ENCODE measurements around the gene MCF2L.
"Not testable (repeated sequence)": the region's sequence is repeated elsewhere in the genome, so short reads cannot be mapped to it uniquely, and the experiment has no call there.

Gene MCF2L

DNA sequence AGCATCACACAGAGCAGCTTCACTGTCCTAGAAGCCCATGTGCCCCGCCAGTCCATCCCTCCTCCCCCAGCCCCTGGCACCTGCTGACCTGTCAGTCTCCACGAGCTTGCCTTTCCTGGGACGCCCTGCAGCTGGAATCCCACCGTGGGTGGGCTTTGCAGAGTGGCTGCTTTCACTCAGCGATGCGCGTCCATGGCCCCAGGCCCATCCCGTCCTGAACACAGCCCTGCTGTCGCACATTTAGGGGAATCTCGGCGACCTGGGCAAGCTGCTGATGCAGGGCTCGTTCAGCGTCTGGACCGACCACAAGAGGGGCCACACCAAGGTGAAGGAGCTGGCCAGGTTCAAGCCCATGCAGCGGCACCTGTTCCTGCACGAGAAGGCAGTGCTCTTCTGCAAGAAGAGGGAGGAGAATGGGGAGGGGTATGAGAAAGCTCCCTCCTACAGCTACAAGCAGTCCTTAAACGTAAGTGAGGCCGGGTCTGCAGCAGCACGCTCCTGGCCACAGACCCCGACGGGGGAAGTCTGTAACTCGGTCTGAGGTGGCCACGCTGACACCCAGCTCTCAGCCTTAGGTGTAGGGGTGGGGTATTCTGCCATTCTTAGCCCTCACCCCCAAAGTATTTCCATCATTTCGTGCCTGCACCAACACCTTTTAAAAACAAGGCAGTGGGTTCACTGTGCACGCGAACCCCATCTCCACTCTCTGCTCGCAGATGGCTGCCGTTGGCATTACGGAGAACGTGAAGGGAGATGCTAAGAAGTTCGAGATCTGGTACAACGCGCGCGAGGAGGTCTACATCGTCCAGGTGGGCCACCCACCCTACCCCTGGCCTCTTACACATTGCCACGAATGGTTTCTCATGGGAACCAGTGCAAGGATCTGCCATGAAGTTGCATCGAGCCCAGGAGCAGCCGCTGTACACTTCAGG lies 118.2 kb downstream of the MCF2L start:
- DNase-seq: no peak

DNA sequence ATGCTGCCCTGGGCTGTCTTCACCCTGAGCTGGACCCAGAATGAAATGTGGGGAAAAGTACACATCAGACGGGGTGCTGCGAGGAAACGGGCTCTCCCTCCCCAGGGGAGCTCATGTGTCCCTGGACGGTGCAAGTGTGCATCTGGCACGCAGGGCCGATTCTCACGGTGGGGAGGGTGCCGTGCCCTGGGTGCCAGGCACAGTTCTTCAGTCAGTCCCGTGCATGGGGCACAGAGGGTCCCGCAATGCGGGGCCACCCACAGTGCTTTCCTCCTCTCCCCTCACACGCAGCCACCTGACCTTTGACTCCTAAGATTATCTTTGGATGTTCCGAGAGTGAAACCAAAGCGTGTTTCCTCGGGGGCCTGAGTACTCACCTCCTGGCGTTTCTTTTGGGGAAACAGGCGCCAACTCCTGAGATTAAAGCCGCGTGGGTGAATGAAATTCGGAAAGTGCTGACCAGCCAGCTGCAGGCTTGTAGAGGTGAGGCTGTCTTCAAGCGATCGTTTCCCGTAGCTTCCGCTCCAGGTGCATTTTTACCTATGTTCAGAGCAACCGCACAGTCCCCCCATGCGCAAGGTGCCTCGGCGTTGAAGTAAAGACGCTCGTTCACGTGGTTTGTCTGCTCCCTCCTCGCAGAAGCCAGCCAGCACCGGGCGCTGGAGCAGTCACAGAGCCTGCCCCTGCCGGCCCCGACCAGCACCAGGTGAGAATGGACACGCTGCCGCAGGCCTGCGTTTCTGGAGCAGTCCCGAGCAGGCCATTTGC lies 119.1 kb downstream of the MCF2L start:
- no peak for DNase-seq

DNA sequence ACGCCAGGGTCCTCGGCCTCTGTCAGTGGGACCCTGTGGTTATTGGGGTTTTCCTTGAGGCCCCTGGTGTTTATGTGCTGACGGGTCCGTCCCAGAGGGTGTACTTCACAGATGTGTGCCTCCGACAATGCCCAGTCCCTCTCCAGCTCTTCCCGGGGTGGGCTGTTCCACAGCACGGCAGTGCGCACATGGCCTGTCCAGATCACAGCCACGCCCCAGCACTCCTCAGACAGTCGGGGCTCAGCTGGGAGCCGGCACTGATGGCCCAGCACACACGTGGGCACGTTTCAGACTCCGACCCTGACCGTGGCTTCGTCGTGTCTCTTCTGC lies 119.6 kb downstream of the MCF2L start:
- no peak for DNase-seq

DNA sequence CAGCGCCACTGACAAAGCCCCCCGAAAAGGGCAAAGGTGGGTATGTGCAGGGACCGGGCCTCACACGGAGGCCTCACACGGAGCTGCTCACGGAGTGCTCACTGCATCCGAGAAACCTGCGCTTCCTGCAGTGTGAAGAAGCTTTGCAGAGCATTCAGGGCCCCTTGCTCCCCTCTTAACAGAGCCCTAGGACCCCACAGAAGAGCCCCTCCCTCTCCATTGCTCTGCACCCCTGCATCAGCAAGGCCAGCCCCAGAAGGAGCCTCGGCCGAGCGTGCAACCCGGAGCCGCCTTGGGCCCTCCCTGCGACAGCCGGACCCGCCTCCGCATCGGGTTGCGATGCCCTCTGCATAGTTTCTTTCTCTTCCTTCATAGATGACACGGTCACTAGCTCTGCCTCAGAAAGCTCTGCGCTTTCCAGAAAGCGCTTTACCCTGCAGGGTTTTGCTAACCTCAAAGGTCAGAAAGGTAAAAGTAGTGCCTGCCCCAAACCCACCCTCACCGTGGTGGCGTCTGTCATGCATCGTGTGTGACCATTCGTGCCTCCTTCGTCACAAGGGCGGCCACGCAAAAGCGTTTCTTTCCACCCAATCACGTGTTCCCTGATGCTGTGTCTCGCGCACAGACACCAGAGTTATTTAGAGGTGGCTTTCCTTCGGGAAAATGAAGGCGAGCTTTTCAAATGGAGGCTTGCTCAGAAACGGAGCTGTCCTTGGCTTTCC lies 120.8 kb downstream of the MCF2L start:
- no peak for DNase-seq

DNA sequence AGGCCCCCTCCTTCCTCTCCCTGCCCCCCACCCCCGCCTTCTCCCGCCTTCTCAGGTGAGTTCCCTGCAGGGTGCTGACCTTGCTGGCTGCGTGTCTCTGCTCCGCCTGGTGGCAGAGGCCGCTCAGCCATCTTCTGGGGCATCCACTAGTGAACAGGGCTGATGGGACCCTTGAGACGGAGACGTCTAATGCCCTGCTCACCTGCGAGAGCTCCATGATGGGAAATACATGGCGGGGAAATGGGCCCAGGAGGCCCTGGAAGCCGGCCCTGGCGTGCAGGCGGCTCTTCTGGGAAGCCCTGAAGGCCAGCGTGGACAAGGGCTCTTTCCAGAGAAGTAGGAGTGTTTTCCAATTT lies 121.4 kb downstream of the MCF2L start:
- DNase-seq: no peak

DNA sequence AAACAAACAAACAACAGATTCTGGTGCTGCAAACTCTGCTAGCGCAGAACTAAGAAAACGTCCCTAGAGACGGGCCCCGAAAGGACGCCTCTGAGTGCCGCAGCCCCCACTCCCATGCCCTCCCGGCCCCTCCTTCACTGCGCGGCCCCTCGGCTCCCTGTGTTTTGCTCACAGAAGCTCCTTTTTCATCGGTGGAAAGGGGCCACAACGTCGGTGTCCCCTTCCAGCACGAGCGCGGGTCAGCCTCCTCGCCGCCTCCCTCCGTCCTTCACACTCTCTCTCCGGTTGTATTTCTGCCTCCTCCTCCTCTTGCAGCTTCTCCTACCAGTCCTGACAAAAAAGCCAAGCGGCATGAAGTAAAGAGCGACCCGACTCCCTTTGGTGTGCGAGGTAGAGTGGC lies 121.8 kb downstream of the MCF2L start:
- DNase-seq: no peak

DNA sequence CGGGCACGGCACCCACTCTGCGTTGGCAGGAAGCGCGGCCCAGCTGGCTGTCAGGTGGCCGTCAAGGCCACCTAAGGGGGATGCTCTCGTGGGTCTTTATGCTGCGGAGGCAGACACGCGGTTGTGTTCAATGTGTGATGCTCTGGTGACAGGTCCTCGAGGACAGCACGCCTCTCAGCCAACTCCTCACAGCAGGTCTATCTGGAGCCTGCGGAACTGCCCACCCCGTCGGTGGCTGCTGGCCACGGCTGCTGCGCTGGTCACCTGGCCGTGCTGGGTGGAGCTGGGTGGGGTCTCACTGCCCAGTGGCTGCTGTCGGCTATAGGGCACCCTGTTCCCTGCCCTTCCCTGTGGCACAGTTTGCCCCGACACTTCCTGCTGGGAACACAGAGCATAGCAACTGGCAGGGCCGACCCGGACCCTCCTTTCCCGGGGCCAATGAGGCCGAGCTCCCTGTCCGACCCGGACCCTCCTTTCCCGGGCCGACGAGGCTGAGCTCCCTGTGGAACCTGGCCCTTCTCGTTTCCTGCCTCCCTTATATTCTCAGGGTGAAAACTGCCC lies 122.3 kb downstream of the MCF2L start:
- no peak for DNase-seq

DNA sequence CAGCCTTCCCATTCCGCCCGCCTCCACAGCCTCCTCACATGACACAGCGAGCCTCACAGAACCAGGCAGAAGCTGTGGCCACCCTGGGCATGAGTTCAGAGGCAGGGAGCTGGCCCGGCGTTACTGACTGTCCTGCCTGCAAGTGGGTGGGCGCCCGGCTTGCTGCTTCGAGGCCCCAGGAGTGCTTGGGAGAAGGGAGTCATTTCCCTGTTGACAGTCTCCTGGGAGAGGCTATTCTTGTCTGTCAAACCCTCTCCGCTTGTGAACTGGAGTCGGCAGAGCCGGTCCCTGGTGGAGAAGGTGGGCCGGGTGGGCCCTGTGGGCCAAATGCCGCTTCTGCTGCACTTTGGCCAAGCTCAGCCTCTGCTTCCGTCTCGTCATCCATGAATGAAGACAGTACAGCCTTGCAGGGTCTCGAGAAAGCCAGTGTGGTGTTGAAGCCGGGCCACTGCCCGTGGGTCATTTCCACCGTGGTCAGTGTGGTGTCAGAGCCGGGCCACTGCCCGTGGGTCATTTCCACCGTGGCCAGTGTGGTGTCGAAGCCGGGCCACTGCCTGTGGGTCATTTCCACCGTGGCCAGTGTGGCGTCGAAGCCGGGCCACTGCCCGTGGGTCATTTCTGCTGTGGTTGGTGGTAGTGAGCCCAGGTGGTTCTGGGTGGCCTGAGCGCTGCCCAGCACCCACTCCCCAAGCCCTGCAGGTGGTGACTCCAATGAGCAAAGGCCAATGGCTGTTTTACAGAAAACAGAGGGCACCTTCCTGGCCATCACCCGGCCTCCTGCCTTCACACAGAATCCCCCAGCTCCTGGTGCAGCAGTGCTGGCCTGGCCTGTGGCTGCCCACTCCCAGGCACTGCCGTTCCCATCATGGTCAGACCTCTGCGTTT lies 123.1 kb downstream of the MCF2L start:
- no peak for DNase-seq

DNA sequence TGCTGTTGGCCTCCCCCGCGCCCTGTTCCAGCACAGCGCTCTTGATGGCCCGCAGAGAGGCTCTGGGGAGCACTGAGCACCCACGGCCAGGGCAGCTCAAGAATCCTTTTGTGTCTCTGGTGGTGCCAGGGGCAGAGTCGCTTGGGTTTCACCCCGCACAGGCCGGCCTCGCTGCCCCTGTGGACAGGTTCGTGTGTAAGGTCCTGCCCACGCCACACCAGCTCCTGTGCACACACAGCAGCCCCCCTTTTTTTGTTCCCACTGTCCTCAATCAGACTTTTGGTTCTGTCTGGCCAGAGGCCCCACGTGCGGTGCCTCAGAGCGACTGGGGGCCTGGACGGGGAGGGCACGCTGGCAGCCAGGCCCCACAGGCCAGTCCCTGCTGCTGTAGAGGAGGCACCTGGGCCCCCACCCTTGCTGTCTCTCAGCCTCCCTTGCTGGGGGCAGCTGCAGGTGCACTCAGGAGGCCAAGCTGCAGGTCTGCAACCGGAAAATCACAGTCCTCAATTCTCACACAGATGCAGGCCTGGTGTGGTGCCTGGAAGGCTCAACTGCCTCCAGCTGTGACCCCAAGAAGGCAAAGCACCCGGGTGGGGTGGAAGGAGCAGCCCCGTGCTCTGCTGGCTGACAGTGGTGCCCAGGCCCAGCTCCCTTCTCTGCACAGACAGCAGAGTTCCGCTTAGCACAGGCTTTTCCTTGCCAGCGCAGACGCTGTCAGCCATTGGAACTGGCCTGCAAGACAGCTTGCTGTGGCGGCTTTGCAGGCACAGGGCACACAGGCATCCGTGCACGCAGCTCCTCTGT lies 124.0 kb downstream of the MCF2L start:
- no peak for DNase-seq

DNA sequence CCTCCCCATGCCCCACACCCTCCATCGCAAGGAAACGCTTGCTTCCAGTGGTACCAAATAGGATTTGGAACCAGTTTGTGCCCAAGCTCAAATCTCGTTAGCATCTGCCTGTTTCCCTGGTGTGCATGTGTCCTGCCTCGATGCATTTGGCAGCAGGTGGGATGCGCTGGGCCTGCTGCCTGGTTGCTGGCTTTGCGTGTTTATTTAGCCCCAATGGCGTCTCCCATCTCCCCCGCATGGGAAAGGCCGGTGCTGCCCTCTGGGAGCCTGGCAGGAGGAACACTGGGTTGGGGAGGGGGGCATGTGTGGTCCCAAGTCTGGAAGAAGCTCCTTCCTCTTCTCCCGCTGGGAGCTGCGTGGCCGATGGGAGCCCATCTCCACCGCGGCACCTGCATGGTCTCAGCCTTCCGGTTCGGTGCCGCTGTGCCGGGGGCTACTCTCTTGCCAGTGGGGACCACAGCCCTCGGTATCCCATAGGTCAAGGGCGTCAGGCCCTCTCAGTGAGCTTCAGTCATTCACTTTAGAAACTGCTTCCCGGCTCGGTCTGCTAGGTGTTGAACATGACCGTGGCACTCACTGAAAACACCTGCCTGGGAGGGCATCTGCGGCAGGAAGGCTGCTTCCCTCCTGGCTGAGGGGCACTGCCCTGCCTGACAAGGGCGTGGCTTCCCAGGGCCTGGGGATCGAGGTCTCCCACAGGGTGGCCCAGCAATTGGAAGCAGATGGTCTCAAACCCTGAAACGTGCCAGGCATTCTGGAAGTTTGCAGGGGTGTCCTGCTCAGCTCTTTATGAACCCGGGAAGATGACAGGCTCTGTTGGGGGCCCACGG lies 124.8 kb downstream of the MCF2L start:
- no peak for DNase-seq

DNA sequence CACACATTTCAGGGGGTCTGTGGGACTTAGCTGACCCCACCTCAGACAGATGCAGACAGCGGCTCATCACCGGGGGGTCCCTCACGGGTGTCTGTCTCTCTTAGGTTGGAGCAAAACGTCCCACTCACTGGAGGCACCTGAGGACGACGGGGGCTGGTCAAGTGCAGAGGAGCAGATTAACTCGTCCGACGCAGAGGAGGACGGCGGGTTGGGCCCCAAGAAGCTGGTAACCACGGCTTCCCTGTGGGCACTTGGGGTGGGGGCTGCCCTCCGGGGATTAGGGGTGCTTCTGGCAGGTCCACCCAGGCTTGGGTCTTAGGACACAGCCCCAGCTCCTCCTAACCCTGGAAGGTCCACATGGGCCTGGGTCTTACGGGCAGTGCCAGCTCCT lies 125.4 kb downstream of the MCF2L start:
- DNase-seq: no peak

DNA sequence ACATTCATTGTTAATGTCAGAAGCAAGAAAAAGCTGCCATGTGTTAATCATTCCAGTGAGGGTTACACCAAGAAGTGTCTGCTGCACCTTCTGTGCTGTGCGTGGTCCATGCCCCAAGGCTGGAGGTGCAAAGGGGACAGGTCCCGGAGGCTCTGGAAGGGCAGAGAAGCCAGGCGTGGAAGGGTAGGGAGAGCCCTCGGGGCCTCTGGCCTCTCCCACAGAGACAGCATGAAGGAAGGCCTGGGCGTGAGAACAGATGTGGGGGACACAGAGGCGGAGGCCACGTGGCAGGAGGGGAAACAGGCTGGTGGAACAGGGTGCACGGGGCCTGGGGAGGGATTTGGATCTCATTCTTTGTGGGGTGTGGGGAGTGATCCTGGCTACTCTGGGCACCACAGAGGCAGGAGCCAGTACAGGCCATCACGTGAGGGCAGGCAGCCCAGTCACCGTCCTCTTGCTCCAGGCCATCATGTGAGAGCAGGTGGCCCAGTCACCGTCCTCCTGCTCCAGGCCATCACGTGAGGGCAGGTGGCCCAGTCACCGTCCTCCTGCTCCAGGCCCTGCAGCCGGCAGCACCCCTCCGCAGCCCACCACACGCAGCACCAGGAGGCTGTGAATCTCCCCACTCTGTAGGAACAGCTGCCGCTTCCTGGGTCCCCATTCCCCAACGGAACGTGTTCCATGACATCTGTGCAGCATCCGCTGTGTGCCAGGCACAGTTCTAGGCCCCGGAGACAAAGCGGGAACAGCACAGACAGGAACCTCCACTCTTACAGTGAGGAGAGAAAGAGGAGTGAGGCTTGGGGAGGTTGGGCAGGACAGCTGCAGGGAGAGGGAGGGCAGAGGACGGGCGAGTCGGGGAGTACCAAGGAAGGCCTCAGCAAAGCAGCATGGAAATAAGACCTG lies 126.4 kb downstream of the MCF2L start:
- no peak for DNase-seq

DNA sequence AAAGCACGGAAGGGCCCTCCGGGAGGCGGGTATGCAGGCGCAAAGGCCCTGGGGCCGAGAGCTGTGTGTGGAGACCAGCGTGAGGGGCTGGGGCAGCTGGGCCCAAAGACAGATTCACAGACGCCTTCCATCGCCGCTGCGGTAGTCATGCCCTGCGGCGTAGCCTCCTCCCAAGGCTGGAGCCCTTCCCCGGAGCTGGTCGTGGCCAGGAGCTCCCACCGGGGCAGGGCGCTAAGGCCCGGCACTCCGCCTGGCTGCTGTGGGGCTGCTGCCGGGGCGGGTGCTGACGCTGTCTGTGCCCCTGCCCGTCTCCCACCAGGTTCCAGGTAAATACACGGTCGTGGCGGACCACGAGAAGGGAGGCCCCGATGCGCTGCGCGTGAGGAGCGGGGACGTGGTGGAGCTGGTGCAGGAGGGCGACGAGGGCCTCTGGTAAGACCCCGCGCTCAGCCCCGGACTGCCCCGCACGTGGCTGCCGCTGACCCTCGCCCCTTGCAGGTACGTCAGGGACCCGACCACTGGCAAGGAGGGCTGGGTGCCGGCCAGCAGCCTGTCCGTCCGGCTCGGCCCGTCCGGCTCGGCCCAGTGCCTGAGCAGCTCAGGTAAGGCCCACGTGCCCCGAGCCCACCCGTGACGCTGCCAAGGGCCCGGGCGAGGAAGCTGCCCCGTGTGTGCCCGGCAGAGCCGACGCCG lies 127.2 kb downstream of the MCF2L start:
- no peak for DNase-seq

DNA sequence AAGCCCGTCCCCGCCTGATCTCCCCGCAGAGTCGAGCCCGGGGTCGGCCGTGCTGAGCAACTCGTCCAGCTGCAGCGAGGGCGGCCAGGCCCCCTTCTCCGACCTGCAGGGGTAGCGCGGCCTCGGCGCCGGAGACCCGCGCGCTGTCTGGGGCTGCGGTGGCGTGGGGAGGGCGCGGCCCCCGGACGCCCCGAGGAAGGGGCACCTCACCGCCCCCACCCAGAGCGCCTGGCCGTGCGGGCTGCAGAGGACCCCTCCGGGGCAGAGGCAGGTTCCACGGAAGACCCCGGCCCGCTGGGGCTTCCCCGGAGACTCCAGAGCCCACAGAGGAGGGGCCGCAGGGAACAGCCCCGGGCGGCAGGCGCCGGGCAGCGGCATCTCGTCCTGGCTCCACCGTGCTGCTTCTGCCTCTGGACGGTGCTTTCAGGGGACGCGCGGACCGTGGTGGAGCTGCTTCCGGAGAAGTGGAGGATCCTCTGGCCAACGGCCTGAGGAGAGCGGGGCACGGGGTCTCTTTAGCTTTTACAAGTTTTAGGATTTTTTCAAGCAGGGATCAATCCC lies 127.8 kb downstream of the MCF2L start:
- DNase-seq: no peak

DNA sequence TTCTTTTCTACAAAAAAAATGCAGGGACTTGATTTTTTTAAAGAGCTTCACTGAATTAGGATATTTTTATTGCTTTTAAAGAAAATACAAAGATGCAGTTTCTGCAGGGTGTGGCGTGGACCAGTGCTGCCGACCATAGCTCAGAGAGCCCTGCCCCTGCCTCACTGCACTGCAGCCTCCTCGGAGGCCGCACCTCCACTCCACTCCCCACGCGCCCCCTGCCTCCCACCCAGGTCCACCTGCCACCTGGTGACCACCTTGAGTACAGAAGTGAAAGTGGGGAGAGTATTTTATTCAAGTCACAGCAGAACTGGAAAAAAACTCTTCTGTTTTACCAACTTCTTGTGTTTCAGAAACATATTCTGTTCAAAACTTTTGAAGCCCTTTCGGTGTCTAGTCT lies 128.6 kb downstream of the MCF2L start:
- no peak for DNase-seq

DNA sequence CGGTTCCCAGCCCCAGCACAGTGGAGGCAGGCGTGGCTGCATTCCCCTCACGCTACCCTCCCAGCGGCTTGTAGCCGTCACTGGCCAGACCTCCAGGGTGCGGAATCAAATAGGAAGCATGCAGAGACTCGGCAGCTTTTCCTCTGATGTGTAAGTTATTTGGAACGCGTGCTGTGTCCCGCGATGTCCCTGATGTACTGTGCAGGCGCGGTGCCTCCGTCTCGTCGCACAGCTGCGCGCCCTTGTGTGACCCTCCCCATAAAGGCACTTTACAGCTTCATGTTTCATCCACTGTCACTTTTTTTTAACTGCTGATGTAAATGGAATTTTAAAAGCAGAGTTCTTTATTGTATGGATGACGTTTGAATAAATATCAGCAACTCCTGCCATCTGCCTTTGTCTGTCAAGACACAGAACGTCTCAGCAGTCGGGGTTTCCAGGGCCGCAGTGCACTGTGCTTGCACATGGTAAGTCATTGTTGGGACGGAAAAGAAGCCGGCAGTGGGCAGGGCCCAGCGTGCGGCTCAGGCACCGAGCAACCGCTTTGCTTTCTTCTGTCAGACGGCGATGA lies 129.2 kb downstream of the MCF2L start:
- DNase-seq: no peak

DNA sequence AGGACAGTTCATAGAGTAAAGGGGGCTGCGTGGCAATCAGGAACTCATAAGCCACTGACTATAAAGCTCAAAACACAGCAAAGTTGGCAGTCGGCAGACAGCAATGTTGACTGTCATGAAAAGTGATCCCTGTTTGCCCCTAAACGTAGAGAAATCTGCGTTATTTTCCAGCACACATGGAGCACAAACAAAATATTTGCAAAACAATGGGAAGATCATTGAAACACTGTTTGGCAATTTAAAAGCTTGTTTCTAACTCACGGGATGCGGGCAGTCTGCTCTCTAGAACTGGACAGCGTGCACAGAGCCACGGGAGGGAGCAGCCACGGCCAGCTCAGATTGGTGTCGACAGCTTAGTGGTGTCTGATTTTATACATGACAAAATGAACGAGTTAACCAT lies 130.1 kb downstream of the MCF2L start:
- DNase-seq: no peak

DNA sequence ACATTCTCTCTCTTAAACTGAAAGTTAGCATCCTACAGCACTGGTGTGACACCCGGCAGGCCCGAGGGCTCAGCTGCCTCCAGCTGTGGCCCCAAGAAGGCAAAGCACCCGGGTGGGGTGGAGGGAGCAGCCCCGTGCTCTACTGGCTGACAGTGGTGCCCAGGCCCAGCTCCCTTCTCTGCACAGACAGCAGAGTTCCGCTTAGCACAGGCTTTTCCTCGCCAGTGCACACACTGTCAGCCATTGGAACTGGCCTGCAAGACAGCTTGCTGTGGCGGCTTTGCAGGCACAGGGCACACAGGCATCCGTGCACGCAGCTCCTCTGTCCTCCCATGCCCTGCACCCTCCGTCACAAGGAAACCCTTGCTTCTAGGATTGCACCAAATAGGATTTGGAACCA lies 133.3 kb downstream of the MCF2L start:
- not testable (repeated sequence) for DNase-seq

Data from stimulated activated CD4-positive, alpha-beta T cell treated with anti-CD3 and anti-CD28 coated beads, Interleukin-15, amount 100 ng/mL, for 24 hours (primary cell).